SK-N-MC (cell line): ENCODE measurements around the gene ZNF667.

ENCODE experiments used
- DNase-seq: peaks from one replicate; pipeline ENCODE4 v3.0.0-alpha.2; 2011; ENCODE audit warnings: low read depth, low spot score
- H3K27ac ChIP-seq: fragments of 200-600 bp; sonication (generic); 2 replicates; pipeline ENCODE4 v1.5.1; 2016; ENCODE audit warnings: mixed run types
- H3K36me3 ChIP-seq: fragments of 200-600 bp; sonication (generic); 2 replicates; pipeline ENCODE4 v1.6.1; 2017; ENCODE audit warnings: antibody characterized with exemption, low read length, mixed read lengths; ENCODE audit not compliant: insufficient read depth
- H3K4me3 ChIP-seq: fragments of 200-600 bp; sonication (generic); 2 replicates; pipeline ENCODE4 v1.5.1; 2016
- H3K9ac ChIP-seq: fragments of 200-600 bp; sonication (generic); 2 replicates; pipeline ENCODE4 v1.8.0; 2017; ENCODE audit warnings: mixed run types, mixed read lengths; ENCODE audit not compliant: insufficient read length
- H3K9me3 ChIP-seq: fragments of 200-600 bp; sonication (generic); 2 replicates; pipeline ENCODE4 v1.6.1; 2017; ENCODE audit warnings: low read depth, mild to moderate bottlenecking, antibody characterized with exemption, low read length, moderate library complexity, mixed read lengths
- EZH2 ChIP-seq: fragments of 200-600 bp; sonication (generic); IDR thresholded peaks from one replicate; pipeline ENCODE4 v1.6.1; 2017; ENCODE audit warnings: antibody characterized with exemption
- FOXP2 ChIP-seq: optimal IDR thresholded peaks from 2 replicates; pipeline ENCODE3; 2011; ENCODE audit warnings: mild to moderate bottlenecking, moderate library complexity; ENCODE audit not compliant: insufficient read depth; ENCODE audit errors: extremely low read length, control extremely low read depth
- POLR2AphosphoS5 ChIP-seq: IDR thresholded peaks from 2 replicates; pipeline ENCODE4 v1.6.1; 2012; ENCODE audit warnings: mild to moderate bottlenecking, low read depth, low read length, borderline replicate concordance

The ZNF667 gene

DNA sequence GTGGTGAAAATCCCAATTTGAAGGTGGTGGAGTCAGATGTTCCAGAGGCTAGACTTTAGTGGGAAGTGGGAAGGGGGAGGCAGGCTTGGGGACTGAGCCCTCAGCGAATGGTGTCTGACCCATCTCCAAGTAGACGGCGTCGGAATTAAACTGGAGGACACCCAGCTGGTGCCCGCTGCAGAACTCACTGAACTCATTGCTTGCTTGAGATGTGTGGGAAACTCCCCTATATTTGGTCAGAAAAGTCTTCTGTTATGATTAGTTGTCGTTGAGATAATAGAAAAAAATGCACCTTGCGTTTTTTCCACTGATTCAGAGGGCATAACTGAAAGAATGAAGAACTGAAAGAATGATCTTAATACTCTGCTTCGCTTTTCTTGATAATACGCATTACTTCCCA lies 73.9 kb downstream of the ZNF667 start:
- Histone ChIP-seq H3K36me3 (peaks cover 41% of the 10 kb centered on the region), H3K9me3 (peaks cover 25% of the 10 kb centered on the region), H3K4me3 (peak overlapping the region; percentile 100), H3K9ac (peak overlapping the region; percentile 98), H3K27ac (no peak overlapping the region)
- DNase-seq: no peak
- TF ChIP-seq FOXP2 (no peak), EZH2 (no peak), POLR2AphosphoS5 (no peak)

DNA sequence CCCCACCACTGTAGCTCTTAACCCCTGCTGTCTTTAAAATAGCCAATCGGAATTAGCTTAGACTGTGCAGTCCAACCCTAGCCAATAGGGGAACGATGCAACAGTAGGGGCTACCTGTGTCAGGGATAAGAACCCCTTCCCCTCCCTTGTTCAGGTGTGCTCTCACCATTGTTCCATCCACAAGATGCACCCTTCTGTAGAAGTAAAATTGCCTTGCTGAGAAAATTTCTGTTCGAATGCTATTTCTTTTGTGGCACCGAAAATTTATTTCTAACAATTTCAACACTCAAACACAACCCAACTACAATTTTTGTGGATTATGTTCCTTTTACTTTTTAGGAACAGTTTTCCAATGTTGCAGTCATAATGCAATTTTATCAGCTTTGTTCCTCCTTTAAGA lies 76.7 kb downstream of the ZNF667 start:
- H3K9me3 ChIP-seq: peaks cover 9% of the 10 kb centered on the region; the same call in 1 of the 2 replicates

DNA sequence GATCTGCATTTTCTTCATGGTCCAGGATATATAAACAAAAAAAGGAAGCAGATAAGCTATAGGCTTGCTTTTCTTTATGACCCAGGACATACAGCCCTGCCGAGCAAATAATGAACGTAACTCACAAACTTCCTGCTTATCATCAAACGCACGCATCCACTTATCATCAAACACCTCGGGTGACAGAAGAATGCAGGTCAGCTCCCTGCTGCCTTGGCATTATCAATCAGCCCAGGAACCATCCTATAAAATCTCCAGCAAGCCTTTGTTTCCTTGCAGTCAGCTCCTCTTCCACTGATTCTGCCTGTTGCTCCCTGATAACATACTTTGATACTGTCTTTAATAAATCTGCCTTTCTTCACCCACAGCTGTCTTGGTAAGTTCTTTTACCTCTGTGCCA lies 78.3 kb downstream of the ZNF667 start:
- DNase-seq: no peak
- peaks cover 19% of the 10 kb centered on the region; the same call in 1 of the 2 replicates for H3K36me3 ChIP-seq
- H3K9me3 ChIP-seq: 0 out of 2 replicates have a peak, but pooled peaks cover 7% of the 10 kb centered on the region
- no peak overlapping the region for H3K27ac ChIP-seq
- H3K4me3 ChIP-seq: no peak overlapping the region
- no peak overlapping the region for H3K9ac ChIP-seq
- TF ChIP-seq FOXP2: no peak
- TF ChIP-seq POLR2AphosphoS5: no peak
- no peak for TF ChIP-seq EZH2

More for the DNA sequence above, 76.7 kb downstream of the ZNF667 start:
- Histone ChIP-seq H3K27ac (no peak overlapping the region), H3K36me3 (peaks cover 22% of the 10 kb centered on the region), H3K9ac (no peak overlapping the region), H3K4me3 (no peak overlapping the region)
- no peak for TF ChIP-seq POLR2AphosphoS5
- no peak for TF ChIP-seq FOXP2
- no peak for TF ChIP-seq EZH2
- no peak for DNase-seq

DNA sequence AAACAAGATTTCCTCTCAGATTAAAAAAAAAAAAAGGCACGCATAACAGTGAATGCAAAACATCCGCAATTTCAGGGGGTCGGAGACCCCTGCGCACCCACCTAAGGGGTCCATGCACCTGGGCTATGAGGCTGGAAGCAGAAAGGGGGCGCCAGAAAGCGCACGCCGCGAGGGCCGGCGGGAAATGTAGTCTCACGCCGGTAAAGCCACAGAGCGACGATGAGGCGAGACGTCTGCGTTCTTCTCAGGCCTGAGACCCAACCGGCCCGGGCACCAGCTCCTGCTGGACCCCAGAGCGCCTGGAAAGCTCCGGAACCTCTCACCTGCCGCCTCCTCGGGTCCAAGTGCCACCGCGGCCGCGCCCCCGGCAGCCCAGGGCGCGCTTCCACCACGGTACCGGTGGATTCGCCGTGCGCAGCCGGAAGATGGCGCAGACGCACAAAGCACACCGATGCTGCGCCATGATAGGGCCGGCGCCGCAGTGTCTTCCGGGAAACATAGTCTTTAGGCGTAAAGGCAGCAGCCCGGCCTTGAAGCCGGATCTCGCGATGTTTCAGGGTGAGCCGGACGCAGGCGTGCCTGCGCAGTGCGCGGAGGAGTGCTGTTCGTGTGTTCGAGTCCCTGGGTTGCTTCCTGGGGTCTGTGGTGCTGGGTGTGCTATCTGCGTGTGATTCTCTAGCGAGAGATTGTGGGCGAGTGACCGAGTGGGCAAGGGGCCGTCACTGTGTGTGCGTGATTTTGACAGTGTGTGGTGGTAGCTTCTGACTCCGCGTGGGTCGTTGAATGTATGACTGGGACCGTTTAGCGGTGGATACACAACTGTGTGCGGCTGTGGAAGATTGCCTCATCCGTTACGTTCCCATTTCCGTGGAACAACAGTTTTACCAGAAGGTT lies 83.8 kb downstream of the ZNF667 start, which contains the start of gene ZNF582:
Gene ZNF582, minus strand, starts transcription at position 416 of the 894 bp plus-strand sequence. CDS start 1,782 bp downstream, outside the sequence.
- Histone ChIP-seq H3K9me3 (0 out of 2 replicates have a peak, but pooled peaks cover 3% of the 10 kb centered on the region), H3K27ac (peak within 1 kb of the TSS; percentile 78), H3K4me3 (peak within 1 kb of the TSS; percentile 82), H3K36me3 (peaks cover 4% of the 10 kb centered on the region; the same call in 1 of the 2 replicates), H3K9ac (peak within 1 kb of the TSS; percentile 83)
- DNase-seq: peak; percentile 70
- TF ChIP-seq POLR2AphosphoS5 (peak; percentile 53; the same call in 1 of the 2 replicates), EZH2 (no peak)
